ENCODE measurements around the gene KLC4.

Gene KLC4

DNA sequence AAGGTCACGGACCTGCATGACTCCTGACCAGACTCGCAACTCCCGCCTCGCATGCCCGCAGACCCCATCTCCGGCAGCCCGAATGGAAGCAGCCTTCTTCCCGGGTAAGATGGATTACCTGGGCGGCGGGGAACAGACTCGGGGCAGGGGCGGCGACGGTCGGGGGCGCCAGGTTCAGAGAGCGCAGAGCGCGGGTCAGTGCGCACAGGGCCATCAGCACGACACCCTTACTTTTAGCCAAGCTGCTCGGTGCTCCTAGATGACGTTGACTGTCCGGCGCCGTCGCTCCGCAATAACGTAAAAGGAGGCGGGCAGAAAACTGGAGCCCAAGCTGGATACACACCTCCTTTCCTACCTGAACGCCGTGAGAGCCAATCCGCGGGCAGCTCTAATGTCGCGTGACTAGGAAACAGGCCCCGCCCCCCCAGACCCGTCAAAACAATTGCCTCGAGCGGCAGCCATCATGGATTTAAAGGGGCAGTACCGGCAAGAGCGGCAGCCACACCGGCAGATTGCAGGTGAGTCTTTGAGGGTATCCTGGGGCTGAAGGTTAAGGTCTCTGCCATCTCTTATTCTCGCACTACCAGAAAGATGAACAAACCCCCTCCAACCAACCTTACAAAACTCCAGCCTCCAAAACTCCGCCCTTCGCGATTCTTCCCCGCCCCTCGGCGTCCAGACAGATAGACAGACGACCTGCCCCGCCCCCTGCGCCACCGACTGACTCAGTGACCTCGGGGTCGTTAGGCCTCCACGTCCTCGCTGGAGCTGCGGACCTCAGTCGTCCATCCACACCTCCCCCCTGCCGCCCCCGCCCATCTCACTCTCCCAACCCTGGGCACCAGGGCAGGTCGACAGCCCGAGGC is at the start of gene KLC4, which contains the start of gene MRPL2:
Gene KLC4, plus strand, starts transcription at position 464 of the 866 bp plus-strand sequence. CDS start 1,705 bp downstream, outside the sequence.
Gene MRPL2, minus strand, starts transcription at position 267 of the 866 bp plus-strand sequence. Its CDS starts 53 bp downstream, at position 214.
- TF ChIP-seq, protein P1, sequence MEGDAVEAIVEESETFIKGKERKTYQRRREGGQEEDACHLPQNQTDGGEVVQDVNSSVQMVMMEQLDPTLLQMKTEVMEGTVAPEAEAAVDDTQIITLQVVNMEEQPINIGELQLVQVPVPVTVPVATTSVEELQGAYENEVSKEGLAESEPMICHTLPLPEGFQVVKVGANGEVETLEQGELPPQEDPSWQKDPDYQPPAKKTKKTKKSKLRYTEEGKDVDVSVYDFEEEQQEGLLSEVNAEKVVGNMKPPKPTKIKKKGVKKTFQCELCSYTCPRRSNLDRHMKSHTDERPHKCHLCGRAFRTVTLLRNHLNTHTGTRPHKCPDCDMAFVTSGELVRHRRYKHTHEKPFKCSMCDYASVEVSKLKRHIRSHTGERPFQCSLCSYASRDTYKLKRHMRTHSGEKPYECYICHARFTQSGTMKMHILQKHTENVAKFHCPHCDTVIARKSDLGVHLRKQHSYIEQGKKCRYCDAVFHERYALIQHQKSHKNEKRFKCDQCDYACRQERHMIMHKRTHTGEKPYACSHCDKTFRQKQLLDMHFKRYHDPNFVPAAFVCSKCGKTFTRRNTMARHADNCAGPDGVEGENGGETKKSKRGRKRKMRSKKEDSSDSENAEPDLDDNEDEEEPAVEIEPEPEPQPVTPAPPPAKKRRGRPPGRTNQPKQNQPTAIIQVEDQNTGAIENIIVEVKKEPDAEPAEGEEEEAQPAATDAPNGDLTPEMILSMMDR (IDR thresholded peaks at IDR 0.05; ENCODE audit: low read depth, low read length, missing control alignments) = no peak
- DNase-seq (ENCODE audit: extremely low read depth, low read depth) = peak; percentile 96
- H3K4me3 ChIP-seq (replicated peaks; ENCODE audit: low read depth, low read length) = peak within 1 kb of the TSS; percentile 100

DNA sequence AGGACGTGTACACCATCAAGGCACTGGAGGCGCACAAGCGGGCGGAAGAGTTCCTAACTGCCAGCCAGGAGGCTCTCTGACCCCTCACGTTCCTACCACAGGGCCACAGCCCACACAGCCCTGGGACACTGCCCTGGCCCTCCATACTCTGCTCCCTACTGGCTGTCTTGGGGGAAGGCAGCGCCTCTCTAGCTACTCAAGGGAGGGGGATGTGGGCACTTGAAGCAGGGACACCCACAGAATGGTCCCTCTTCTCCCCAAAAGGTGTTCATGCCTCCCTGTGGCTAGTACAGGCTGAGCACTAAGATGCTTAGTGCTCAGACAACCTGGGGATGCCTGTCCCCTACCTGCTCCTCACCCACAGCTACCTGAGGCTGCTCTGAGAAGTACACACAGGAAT is 48.2 kb upstream of the KLC4 start:
- no peak overlapping the region for H3K4me3 ChIP-seq (replicated peaks; ENCODE audit: low read depth, low read length)
- DNase-seq (ENCODE audit: extremely low read depth, low read depth) = no peak
- TF ChIP-seq, protein P1 (IDR thresholded peaks at IDR 0.05; ENCODE audit: low read depth, low read length, missing control alignments) = no peak

DNA sequence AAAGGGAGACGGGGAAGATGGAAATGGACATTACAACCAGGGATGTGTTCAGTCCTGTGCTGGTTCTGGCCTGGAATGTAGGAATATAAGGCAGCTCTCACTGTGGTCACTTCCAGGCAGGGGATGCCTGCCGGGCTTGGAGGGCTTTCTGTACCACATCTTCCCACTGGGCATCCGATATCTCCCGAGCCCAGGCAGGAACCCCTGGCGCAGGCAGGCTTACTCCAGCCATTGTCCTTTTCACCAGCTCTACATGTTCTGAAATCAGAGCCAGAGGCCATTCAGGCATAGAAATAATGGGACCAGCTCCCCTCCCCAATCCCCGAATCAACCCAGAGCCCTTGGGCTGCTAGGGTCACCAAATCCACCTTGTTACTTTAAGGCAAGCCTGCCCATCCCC is 47.1 kb upstream of the KLC4 start:
- no peak for DNase-seq (ENCODE audit: extremely low read depth, low read depth)
- H3K4me3 ChIP-seq (replicated peaks; ENCODE audit: low read depth, low read length) = peak overlapping the region; percentile 91
- TF ChIP-seq, protein P1 (IDR thresholded peaks at IDR 0.05; ENCODE audit: low read depth, low read length, missing control alignments) = no peak

DNA sequence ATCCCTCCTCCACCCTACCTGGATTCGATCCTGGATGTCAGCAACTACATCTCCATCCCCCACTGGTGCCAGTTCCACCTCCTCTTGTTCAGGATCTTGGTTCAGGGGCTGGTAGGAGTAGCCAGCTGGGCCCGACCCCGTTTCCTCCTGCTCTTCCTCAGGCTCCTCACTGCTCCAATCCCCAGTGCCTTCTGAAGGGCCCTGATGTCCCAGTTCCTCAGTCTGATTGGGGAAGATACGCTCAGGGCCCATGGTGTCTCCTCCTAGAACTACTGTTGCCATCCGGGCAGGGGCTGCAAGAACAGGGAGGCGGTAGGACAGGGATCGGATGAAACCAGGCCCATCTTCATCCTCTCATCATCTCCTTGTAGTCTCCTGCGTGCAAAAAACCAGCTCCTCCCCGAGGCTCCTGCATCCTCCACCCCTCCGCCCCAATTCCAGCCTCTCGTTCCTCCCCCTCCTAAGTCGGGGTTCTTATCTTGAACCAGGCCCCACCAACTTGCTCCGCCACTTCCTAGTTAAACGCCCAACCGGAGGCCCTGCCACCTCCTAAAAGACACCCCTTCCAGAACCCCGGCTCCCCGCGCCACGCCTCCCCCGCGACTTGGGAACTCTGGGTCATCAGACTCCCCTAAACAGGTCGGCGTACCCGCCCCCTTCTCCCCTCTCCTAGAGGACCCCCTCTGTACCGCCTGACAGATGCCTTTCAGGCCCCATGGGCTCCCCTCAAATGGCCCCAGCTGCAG is 46.2 kb upstream of the KLC4 start:
- H3K4me3 ChIP-seq (replicated peaks; ENCODE audit: low read depth, low read length) = peak overlapping the region; percentile 91
- no peak for DNase-seq (ENCODE audit: extremely low read depth, low read depth)
- TF ChIP-seq, protein P1 (IDR thresholded peaks at IDR 0.05; ENCODE audit: low read depth, low read length, missing control alignments) = no peak

DNA sequence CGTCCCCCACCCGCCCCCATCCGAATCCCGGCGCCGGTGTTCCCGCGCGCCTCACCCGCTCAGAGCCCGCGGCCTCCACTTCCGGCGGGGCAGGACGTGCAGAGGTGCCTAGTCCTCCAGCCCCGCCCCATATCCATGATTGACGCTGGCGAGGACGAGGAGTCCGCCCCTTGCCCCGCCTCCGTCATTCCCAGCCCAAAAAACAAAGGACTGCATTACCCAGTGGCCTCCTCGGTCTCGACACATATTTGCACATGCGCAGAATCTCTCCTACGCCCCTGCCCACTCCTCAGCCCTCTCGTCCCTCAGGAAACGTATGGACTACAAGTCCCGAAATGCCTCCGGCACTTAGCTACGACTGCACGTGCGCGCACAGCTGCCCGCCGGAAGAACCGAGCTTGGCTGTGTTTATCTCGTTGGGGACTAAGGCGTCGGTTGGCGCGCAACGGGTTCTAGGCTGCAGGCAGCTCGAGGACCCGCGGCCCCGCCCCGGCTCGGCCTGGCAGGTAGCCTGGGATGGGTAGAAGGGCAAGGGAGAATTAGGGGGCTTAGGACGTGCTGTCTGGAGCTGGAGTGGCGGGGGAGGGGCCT is 45.5 kb upstream of the KLC4 start, which contains the start of the genes KLHDC3 and MEA1:
Gene KLHDC3, plus strand, starts transcription at position 407 of the 591 bp plus-strand sequence. CDS start 2,944 bp downstream, outside the sequence.
Gene MEA1, minus strand, starts transcription at position 104 of the 591 bp plus-strand sequence. CDS start 133 bp downstream, outside the sequence.
- DNase-seq (ENCODE audit: extremely low read depth, low read depth) = peak; percentile 100
- TF ChIP-seq, protein P1 (IDR thresholded peaks at IDR 0.05; ENCODE audit: low read depth, low read length, missing control alignments) = no peak
- peak within 1 kb of the TSS; percentile 91 for H3K4me3 ChIP-seq (replicated peaks; ENCODE audit: low read depth, low read length)

DNA sequence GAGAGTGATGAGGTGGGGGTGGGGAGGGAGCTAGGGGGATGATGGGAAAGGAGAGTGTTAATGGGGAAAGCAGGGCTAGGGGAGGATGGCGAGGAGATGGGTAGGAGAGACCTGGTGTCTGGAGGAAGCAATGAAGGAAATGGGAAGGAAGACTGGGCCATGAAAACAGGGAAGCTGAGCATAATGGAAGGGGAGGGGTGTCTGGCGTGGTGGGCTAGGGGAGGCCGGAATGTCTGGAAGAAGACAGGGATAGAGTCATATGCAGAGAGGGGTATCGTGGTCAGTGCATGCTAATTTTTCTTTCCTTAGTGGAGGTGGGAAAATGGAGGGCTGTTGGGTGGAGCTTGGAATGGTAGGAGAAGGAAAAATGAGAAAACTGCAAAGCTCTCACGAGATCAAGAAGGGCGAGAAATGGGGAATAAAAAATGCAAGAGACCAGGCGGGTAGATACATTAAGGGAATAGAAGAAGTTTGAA is 45.0 kb upstream of the KLC4 start:
- peak overlapping the region; percentile 91 for H3K4me3 ChIP-seq (replicated peaks; ENCODE audit: low read depth, low read length)
- DNase-seq (ENCODE audit: extremely low read depth, low read depth) = no peak
- TF ChIP-seq, protein P1 (IDR thresholded peaks at IDR 0.05; ENCODE audit: low read depth, low read length, missing control alignments) = no peak
